Stomach smooth muscle (tissue), 2 donors: Measurements from ENCODE around the gene NRG3.

Experiments
- H3K27ac ChIP-seq: one replicate; pipeline ENCODE4 v1.7.0; 2013; ENCODE audit warnings: mild to moderate bottlenecking, low read length, inconsistent platforms
- H3K27me3 ChIP-seq, 2 donors: one replicate each; pipeline ENCODE4 v1.7.0; 2013; ENCODE audit warnings: low read length in 2 of 2; ENCODE audit not compliant: insufficient read depth in 2 of 2, control insufficient read depth in 1 of 2
- H3K36me3 ChIP-seq, 2 donors: one replicate each; pipeline ENCODE4 v1.7.0; 2013; ENCODE audit warnings: low read length in 2 of 2; ENCODE audit not compliant: control insufficient read depth in 2 of 2, insufficient read depth in 2 of 2
- H3K4me1 ChIP-seq: one replicate; pipeline ENCODE4 v1.7.0; 2013; ENCODE audit warnings: low read length; ENCODE audit not compliant: control insufficient read depth, insufficient read depth
- H3K4me3 ChIP-seq, 2 donors: one replicate each; pipeline ENCODE4 v1.7.0; 2013; ENCODE audit warnings: low read length in 2 of 2
- H3K9ac ChIP-seq, 2 donors: one replicate each; pipeline ENCODE4 v1.7.0; 2013; ENCODE audit warnings: low read length in 2 of 2, mild to moderate bottlenecking in 1 of 2
- H3K9me3 ChIP-seq, 2 donors: one replicate each; pipeline ENCODE4 v1.7.0; 2013; ENCODE audit warnings: low read length in 2 of 2; ENCODE audit not compliant: control insufficient read depth in 2 of 2
- donor health status: healthy.
- donor health status: Pancreatic carcinoma.

NRG3 gene

GRCh38 chr10:82757901-82758300 is 882.9 kb downstream of the NRG3 start:
- H3K9ac ChIP-seq, result no peak overlapping the region
- no peak overlapping the region for H3K27ac ChIP-seq
- H3K4me3 ChIP-seq, result no peak overlapping the region
- H3K4me1 ChIP-seq, result no peaks in the 10 kb centered on the region
- no peaks in the 10 kb centered on the region for H3K9me3 ChIP-seq
- H3K27me3 ChIP-seq, result no peaks in the 10 kb centered on the region
- H3K36me3 ChIP-seq, result no peaks in the 10 kb centered on the region

GRCh38 chr10:82759050-82759449 is 884.1 kb downstream of the NRG3 start:
- H3K27ac ChIP-seq, result no peak overlapping the region
- no peaks in the 10 kb centered on the region for H3K4me1 ChIP-seq
- no peaks in the 10 kb centered on the region for H3K27me3 ChIP-seq
- no peaks in the 10 kb centered on the region for H3K36me3 ChIP-seq
- H3K9me3 ChIP-seq, result no peaks in the 10 kb centered on the region
- H3K9ac ChIP-seq, result no peak overlapping the region
- H3K4me3 ChIP-seq, result no peak overlapping the region

- Histone ChIP-seq H3K9me3 (no peaks in the 10 kb centered on the region), H3K27me3 (no peaks in the 10 kb centered on the region), H3K4me3 (no peak overlapping the region), H3K4me1 (no peaks in the 10 kb centered on the region), H3K36me3 (no peaks in the 10 kb centered on the region), H3K27ac (no peak overlapping the region), H3K9ac (no peak overlapping the region)
Measured at GRCh38 chr10:82762641-82763040, 887.6 kb downstream of the NRG3 start.

GRCh38 chr10:82768040-82768439 is 893.0 kb downstream of the NRG3 start:
- Histone ChIP-seq H3K27ac (no peak overlapping the region), H3K9ac (no peak overlapping the region), H3K4me3 (no peak overlapping the region), H3K36me3 (no peaks in the 10 kb centered on the region), H3K9me3 (peaks cover 0 to 1% of the 10 kb centered on the region in 2 donors), H3K4me1 (no peaks in the 10 kb centered on the region), H3K27me3 (no peaks in the 10 kb centered on the region)

- no peak overlapping the region for H3K27ac ChIP-seq
- H3K9ac ChIP-seq, result no peak overlapping the region
Measured at GRCh38 chr10:82778908-82779307, 903.9 kb downstream of the NRG3 start.

GRCh38 chr10:82796510-82796909 is 921.5 kb downstream of the NRG3 start:
- Histone ChIP-seq H3K27me3 (no peaks in the 10 kb centered on the region), H3K4me3 (no peak overlapping the region), H3K4me1 (no peaks in the 10 kb centered on the region), H3K9me3 (no peaks in the 10 kb centered on the region), H3K27ac (no peak overlapping the region), H3K36me3 (no peaks in the 10 kb centered on the region), H3K9ac (no peak overlapping the region)

More at GRCh38 chr10:82778908-82779307, 903.9 kb downstream of the NRG3 start:
- Histone ChIP-seq H3K27me3 (no peaks in the 10 kb centered on the region), H3K4me1 (no peaks in the 10 kb centered on the region), H3K36me3 (no peaks in the 10 kb centered on the region), H3K4me3 (no peak overlapping the region), H3K9me3 (peaks cover 5 to 8% of the 10 kb centered on the region in 2 donors)

GRCh38 chr10:82801289-82801688 is 926.3 kb downstream of the NRG3 start:
- H3K27ac ChIP-seq, result no peak overlapping the region
- no peaks in the 10 kb centered on the region for H3K27me3 ChIP-seq
- H3K9me3 ChIP-seq, result no peaks in the 10 kb centered on the region
- H3K4me1 ChIP-seq, result no peaks in the 10 kb centered on the region
- no peak overlapping the region for H3K9ac ChIP-seq
- H3K36me3 ChIP-seq, result no peaks in the 10 kb centered on the region
- H3K4me3 ChIP-seq, result no peak overlapping the region

- Histone ChIP-seq H3K9me3 (no peaks in the 10 kb centered on the region), H3K27me3 (no peaks in the 10 kb centered on the region), H3K36me3 (no peaks in the 10 kb centered on the region), H3K4me3 (no peak overlapping the region), H3K4me1 (no peaks in the 10 kb centered on the region), H3K27ac (no peak overlapping the region), H3K9ac (no peak overlapping the region)
Measured at GRCh38 chr10:82811621-82812020, 936.6 kb downstream of the NRG3 start.

- Histone ChIP-seq H3K9me3 (no peaks in the 10 kb centered on the region), H3K4me1 (no peaks in the 10 kb centered on the region)
Measured at GRCh38 chr10:82813856-82814255, 938.9 kb downstream of the NRG3 start.

GRCh38 chr10:82814635-82815034 is 939.6 kb downstream of the NRG3 start:
- Histone ChIP-seq H3K36me3 (no peaks in the 10 kb centered on the region), H3K27me3 (no peaks in the 10 kb centered on the region), H3K9ac (no peak overlapping the region), H3K4me1 (no peaks in the 10 kb centered on the region), H3K9me3 (no peaks in the 10 kb centered on the region), H3K27ac (no peak overlapping the region), H3K4me3 (no peak overlapping the region)

More at GRCh38 chr10:82813856-82814255, 938.9 kb downstream of the NRG3 start:
- no peaks in the 10 kb centered on the region for H3K27me3 ChIP-seq
- no peaks in the 10 kb centered on the region for H3K36me3 ChIP-seq
- H3K9ac ChIP-seq, result no peak overlapping the region
- no peak overlapping the region for H3K4me3 ChIP-seq
- H3K27ac ChIP-seq, result no peak overlapping the region

- Histone ChIP-seq H3K4me3 (no peak overlapping the region), H3K36me3 (no peaks in the 10 kb centered on the region), H3K9ac (no peak overlapping the region), H3K27me3 (no peaks in the 10 kb centered on the region), H3K4me1 (no peaks in the 10 kb centered on the region), H3K9me3 (no peaks in the 10 kb centered on the region), H3K27ac (no peak overlapping the region)
Measured at GRCh38 chr10:82815680-82816079, 940.7 kb downstream of the NRG3 start.
